HG03460 (cell line): ENCODE data around the gene QSOX2.

Experiments used
- ATAC-seq: cut with Tn5 transposase; IDR thresholded peaks from one replicate; pipeline ENCODE4 v1.9.1; 2021; ENCODE audit not compliant: unreplicated experiment

The QSOX2 gene

GRCh38 chr9:136206602-136207275 is 38.9 kb downstream of the QSOX2 start:
- ATAC-seq = no peak

GRCh38 chr9:136205707-136205992 is 40.0 kb downstream of the QSOX2 start:
- no peak for ATAC-seq

GRCh38 chr9:136204838-136205706 is 40.5 kb downstream of the QSOX2 start, which contains the start of gene LHX3:
Gene LHX3, minus strand, starts transcription at chr9:136205128. Its CDS starts 116 bp downstream, at chr9:136205012.
- ATAC-seq = no peak

DNA sequence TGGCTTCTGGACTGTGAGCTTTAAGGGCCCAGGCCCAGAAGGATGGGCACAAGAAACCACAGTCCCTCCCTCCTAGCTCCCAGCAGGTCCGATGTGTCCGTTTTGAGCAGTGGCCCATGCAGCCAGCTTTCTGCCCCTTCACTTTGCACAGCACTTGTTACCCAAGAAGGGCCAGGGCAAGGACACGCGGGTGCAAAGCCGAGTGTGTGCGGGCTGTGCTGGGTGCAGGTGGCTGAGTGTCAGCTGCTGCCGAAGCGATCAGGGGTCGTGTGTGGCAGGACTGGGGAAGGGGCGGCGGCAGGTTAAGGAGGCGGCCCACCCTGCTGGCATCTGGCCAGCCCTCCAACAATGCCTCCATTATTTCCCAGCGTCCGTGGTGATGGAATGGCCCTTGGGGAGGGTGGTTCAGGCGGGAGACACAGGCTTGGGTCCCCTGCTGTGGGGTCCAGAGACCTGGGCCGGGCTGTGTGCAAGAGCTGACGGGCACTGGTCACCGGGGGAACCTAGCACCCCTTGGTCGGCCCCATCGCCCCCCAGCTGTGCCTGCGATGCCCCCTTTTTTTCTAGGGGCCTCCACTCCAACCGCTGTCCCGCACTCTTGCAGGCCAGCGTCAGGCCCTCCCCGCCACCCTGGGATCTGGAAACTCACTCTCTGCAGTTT is 41.3 kb downstream of the QSOX2 start:
- ATAC-seq = no peak

DNA sequence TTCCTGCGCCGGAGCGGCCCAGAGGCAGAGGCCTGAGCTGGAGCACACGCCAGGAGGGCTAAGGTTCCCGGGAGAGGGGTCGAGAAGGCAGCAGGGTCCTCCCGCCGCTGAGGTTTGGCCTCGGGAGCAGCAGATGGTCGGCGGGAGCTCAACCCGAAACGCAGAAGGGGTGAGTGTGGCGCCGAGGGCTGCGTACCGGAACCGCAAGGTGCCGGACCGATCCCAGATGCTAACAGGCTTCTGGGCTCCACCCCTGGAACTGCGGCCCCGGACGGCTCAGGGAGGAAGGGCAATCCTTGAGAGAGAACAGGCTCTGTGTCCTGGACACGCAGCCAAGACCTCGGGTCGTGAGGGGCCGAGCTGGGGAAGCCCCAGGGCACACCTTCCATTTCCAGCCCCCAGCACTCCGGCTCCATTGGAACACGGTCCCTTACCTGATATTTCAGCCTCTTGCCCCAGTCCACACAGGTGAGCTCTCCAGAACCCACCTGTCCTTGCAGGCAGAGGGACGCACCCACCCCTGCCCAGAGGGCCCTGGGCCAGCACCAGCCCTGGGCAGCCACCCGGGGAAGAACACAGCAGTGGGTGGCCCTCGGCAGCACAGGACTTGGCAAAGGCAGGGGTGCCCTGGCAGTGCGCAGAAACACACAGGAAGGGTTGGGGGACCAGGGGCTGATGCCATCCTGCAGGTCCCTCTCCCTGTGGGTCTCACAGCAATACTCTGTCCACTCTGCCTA is 42.0 kb downstream of the QSOX2 start:
- no peak for ATAC-seq

- no peak for ATAC-seq
These were observed 42.9 kb downstream of the QSOX2 start for GRCh38 chr9:136202454-136203407.

- ATAC-seq = no peak
These were observed 43.8 kb downstream of the QSOX2 start for GRCh38 chr9:136201609-136202453.

DNA sequence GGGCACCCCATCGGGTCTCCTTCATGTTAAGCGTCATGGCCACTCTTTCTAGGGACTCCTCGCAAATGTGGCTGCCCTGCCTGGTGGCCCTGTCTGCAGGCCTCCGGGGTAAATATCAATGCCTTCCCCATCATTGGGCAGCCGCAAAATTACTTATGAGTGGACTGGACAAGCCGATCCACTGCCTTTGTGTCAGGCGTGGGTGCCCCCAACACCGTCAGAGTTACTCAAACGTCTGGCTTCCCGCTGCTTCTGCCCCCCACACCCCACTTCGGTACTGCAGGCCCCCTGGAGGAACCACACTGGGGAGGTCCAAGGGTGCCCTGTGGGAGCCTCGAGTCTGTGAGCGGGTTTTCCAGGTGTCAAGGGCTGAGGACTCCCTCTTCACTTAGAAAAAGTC is 44.4 kb downstream of the QSOX2 start:
- ATAC-seq = no peak

DNA sequence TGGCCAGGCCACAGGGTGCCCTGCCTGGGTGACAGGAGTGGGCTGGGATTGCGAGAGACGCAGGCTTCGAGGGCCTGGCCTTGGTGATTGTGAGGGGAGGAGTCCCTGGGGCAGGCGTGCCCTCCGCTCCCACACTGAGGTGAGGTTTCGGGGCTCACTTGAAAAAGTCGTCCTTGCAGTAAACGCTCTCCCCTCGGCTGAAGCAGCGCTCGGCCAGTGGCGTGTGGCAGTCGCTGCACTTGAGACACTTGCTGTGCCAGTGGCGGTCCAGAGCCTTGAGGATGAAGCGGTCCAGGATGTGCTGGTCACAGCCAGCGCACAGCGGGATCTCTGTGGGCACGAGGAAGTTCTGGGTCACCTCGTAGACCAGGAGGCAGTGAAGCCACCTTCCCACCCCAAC is 45.2 kb downstream of the QSOX2 start:
- ATAC-seq = no peak

DNA sequence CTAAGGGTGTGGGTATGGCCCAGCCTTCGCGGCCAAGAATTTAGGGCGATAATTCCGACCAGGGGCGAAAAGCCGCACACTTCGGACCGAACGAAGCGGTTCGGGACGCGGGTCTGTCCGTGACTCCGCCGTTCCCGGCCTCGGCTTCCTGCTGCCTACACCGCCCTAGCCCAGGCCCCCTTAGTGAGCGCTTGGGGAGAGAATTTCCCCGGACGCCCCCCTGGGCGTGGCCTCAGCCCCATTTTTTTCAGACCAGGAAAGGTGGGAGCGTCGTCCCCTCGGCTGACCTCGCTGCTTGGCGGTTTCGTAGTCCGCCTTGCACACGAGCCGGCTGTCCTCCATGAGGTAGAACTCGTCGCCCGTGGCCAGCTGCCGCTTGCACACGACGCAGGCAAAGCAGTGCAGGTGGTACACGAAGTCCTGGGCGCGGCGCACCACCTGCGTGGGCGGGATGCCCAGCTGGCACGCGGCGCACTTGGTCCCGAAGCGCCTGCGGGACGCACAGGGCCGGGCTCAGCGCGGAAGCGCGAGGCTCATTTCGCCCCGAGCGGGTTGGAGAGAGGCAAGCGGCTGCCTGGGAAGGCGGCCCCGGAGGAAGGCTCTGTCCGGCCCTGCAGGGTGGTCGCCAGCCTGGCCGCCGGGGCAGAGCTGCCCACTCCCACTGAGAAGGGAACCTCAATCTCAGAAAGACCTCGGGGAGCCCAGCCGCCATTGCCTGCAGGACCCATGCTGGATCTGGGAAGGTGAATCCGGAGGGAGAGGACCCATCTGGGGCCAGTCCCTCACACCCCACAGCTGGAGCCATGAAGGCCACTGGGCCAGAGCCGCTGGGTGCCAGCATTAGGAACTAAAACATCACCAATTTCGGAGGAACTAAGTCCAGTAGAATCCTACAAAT is 46.0 kb downstream of the QSOX2 start:
- no peak for ATAC-seq

DNA sequence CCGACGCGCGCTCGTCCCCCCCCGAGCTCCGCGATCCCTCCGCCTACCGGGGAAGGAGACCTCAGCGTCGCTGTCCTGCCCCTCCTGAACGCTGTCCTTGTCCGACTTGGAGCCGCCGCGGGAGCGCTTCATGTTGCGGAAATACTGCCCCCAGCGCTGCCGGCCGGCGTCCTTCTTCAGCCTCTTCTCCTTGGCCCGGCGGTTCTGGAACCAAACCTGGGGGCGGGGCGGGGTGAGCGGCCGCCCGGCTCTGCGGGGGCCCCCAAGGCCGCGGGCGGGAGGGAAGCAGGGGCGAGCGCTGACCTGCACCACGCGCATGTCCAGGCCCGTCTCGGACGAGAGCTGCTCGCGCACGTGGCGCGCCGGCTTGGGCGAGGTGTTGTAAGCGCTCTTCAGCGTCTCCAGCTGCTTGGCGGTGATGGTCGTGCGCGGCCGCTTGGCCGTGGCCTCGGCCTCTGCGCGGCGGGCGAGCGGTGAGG is 47.0 kb downstream of the QSOX2 start:
- no peak for ATAC-seq

DNA sequence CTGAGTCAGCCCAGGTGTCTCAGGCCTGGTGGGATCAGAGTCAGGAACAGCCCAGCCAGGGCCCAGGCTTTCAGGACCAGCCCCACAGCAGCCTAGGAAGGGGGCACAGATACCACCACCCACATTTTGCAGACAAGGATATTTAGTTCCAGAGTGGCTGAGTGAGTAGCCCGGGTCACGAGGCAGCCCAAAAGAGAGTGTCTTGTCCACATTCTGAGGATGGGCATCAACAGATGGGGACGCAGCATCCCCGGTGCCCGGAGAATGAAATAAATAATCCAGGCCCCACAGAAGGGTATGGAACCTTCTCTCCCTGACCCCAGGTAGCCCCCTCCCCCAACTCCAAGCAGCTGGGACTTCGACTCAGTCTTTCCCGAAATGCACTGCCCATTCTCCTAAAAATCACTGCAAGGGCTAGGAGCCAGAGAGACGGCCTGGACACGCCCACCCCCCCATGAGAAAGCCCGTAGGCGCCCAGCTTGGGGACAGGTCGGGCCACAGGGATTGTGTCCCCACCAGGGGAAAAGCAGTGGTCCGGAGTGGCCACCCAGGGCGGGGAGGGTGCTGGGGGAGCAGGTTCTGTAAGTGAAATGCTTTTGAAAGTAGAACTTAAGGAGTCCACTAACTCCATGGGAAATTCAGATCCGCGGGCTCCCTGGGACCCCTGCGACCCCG is 47.5 kb downstream of the QSOX2 start:
- ATAC-seq = no peak

- no peak for ATAC-seq
These were observed 48.3 kb downstream of the QSOX2 start for GRCh38 chr9:136197084-136197875.

DNA sequence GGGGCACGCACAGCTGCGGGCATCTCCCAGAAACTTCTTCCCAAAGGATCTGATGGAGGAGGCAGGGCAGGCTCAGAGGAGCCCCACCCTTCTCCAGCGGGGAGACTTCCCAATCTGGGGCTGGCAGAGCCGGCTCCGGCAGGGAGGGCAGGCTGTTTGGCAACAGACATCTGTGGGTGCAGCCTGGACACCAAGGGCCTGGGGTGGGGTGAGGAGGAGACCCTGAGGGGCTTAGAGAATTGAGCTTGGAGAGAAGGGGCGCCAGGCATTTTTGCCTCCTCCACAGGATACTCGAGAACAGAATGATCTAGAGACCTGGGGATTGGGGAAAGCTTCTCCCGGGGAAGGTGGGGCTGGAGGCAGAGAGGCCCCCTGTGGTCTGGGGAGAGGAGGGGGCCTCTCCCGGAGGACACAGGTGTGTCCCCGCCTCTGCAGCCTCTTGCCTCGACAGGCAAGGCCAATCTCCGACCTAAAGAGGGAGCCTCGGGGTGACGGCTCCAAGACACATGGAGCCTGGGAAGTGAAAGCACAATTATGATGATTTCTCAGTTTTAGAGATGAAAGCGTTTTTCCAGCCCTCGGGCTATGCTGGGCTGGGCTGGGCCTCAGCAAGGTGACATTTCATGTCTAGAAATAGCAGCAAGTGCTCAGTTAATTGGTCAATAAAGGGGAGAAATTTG is 49.1 kb downstream of the QSOX2 start:
- ATAC-seq = no peak

DNA sequence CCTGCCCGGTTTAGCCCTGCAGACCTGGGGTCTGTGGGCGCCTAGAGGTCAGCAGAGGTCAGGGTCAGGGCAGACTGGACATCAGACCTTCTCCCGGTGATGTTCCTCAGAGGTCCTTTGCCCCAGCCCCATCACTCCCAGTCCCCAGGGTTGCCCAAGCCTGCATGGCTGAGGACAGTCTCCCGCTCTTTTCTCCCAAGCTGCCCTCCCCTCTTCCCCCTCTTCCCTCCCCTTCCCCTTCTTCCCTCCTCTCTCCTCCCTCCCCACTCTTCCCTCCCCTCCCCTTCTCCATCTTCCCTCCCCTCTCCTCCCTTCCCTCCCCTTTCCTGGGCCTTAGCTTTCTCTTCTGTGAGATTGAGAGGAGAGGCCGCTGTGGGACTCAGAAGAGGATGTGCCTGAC is 51.1 kb downstream of the QSOX2 start:
- no peak for ATAC-seq

GRCh38 chr9:136193891-136194279 is 51.7 kb downstream of the QSOX2 start:
- no peak for ATAC-seq
